Measurements from ENCODE around the gene EFCAB9. TPM values are rescaled to one million over a fixed set of nuclear protein-coding genes. Genes with fewer than 3 reads are reported as not detected.

EFCAB9 gene
- total and polyA plus RNA-seq, 2 donors = not detected

GRCh38 chr5:172216345-172216744 lies 22.4 kb downstream of the EFCAB9 start:
- no peak overlapping the region for H3K27ac ChIP-seq (ENCODE audit: low read depth in 1 of 2, low read length in 1 of 2)
- DNase-seq (ENCODE audit: low read depth in 6 of 9, low spot score in 9 of 9) = no peak
- peaks cover 7 to 19% of the 10 kb centered on the region in 2 donors for H3K36me3 ChIP-seq (ENCODE audit: control insufficient read depth in 2 of 2, insufficient read depth in 2 of 2, low read length in 1 of 2)
- H3K9me3 ChIP-seq (ENCODE audit: control insufficient read depth in 2 of 2, insufficient read depth in 1 of 2, low read length in 1 of 2) = no peaks in the 10 kb centered on the region
- 81% methylated on average over 3 of the region's 3 CpGs for WGBS
- H3K4me3 ChIP-seq (ENCODE audit: low read length in 2 of 2) = no peak overlapping the region
- H3K4me1 ChIP-seq (ENCODE audit: control insufficient read depth in 2 of 2, insufficient read depth in 2 of 2, low read length in 2 of 2) = no peaks in the 10 kb centered on the region
- H3K27me3 ChIP-seq (ENCODE audit: control insufficient read depth in 2 of 2, insufficient read depth in 1 of 2, low read length in 1 of 2) = no peaks in the 10 kb centered on the region

- no peaks in the 10 kb centered on the region for H3K27me3 ChIP-seq (ENCODE audit: control insufficient read depth in 2 of 2, insufficient read depth in 1 of 2, low read length in 1 of 2)
- no peak for DNase-seq (ENCODE audit: low read depth in 6 of 9, low spot score in 9 of 9)
- H3K4me3 ChIP-seq (ENCODE audit: low read length in 2 of 2) = no peak overlapping the region
- WGBS = 76% methylated on average over 2 of the region's 2 CpGs
- peaks cover 5% of the 10 kb centered on the region in 2 donors for H3K36me3 ChIP-seq (ENCODE audit: control insufficient read depth in 2 of 2, insufficient read depth in 2 of 2, low read length in 1 of 2)
- H3K27ac ChIP-seq (ENCODE audit: low read depth in 1 of 2, low read length in 1 of 2) = no peak overlapping the region
- H3K9me3 ChIP-seq (ENCODE audit: control insufficient read depth in 2 of 2, insufficient read depth in 1 of 2, low read length in 1 of 2) = no peaks in the 10 kb centered on the region
- H3K4me1 ChIP-seq (ENCODE audit: control insufficient read depth in 2 of 2, insufficient read depth in 2 of 2, low read length in 2 of 2) = no peaks in the 10 kb centered on the region
Measured at GRCh38 chr5:172219296-172219695, 25.3 kb downstream of the EFCAB9 start.

DNA sequence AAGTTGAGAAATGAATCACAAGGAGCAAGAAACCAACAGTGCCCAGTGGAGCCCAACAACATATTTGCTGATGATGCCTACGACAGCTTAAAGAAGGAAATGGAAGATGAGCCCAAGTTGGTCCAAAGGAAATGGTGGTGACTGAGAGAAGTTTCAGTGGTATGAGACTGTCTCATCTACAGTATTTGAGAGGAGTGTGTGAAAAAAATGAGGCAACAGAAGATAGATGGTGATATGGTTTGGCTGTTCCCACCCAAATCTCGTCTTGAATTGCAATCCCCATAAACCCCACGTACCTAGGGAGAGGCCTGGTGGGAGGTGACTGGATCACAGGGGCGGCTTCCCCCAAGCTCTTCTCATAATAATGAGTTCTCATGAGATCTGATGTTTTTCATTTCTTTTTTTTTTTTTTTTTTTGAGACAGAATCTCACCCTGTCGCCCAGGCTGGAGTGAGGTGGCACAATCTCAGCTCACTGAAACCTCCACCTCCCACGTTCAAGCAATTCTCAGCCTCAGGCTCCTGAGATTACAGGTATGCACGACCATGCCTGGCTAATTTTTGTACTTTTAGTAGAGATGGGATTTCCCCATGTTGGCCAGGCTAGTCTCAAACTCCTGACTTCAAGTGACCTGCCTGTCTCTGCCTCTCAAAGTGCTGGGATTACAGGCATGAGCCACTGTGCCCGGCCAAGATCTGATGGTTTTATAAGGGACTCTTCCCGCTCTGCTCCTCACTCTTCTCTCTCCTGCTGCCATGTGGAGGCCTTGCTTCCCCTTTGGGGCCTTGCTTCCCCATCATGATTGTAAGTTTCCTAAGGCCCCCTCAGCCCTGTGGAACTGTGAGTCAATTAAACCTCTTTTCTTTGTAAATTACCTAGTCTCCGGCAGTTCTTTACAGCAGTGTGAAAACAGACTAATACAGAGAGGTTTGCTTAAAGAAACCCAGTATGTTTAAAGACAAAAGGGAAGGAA lies 30.2 kb downstream of the EFCAB9 start:
- DNase-seq (ENCODE audit: low read depth in 6 of 9, low spot score in 9 of 9) = no peak
- Histone ChIP-seq H3K27ac (ENCODE audit: low read depth in 1 of 2, low read length in 1 of 2) (no peak overlapping the region), H3K4me3 (ENCODE audit: low read length in 2 of 2) (no peak overlapping the region), H3K9me3 (ENCODE audit: control insufficient read depth in 2 of 2, insufficient read depth in 1 of 2, low read length in 1 of 2) (no peaks in the 10 kb centered on the region), H3K36me3 (ENCODE audit: control insufficient read depth in 2 of 2, insufficient read depth in 2 of 2, low read length in 1 of 2) (peaks cover 5% of the 10 kb centered on the region in 2 donors), H3K27me3 (ENCODE audit: control insufficient read depth in 2 of 2, insufficient read depth in 1 of 2, low read length in 1 of 2) (no peaks in the 10 kb centered on the region), H3K4me1 (ENCODE audit: control insufficient read depth in 2 of 2, insufficient read depth in 2 of 2, low read length in 2 of 2) (no peaks in the 10 kb centered on the region)
- 96% methylated on average over 10 of the region's 10 CpGs for WGBS

DNA sequence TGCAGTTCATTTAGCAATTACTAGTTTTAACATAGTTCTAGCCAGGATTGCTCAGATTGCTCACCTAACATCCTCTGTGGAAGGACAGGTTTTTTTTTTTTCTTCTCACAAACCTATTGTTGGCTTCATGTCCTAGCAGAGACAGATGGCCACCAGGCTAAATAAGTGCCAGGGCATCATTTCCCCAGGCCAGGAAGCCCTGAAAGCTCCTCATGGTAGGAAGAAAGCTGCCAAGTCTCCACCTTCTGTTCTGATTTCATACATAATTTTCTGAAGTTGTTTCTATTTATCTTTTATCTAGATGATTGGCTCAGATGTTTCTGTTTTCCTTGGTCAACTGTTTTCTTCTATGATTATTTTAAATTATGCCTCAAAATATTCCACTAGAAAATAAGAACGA lies 31.0 kb downstream of the EFCAB9 start:
- H3K4me1 ChIP-seq (ENCODE audit: control insufficient read depth in 2 of 2, insufficient read depth in 2 of 2, low read length in 2 of 2) = no peaks in the 10 kb centered on the region
- H3K36me3 ChIP-seq (ENCODE audit: control insufficient read depth in 2 of 2, insufficient read depth in 2 of 2, low read length in 1 of 2) = peaks cover 3 to 5% of the 10 kb centered on the region in 2 donors
- H3K9me3 ChIP-seq (ENCODE audit: control insufficient read depth in 2 of 2, insufficient read depth in 1 of 2, low read length in 1 of 2) = no peaks in the 10 kb centered on the region
- no peak overlapping the region for H3K4me3 ChIP-seq (ENCODE audit: low read length in 2 of 2)
- 98% methylated on average over 1 of the region's 1 CpG for WGBS
- H3K27ac ChIP-seq (ENCODE audit: low read depth in 1 of 2, low read length in 1 of 2) = no peak overlapping the region
- no peak for DNase-seq (ENCODE audit: low read depth in 6 of 9, low spot score in 9 of 9)
- no peaks in the 10 kb centered on the region for H3K27me3 ChIP-seq (ENCODE audit: control insufficient read depth in 2 of 2, insufficient read depth in 1 of 2, low read length in 1 of 2)

DNA sequence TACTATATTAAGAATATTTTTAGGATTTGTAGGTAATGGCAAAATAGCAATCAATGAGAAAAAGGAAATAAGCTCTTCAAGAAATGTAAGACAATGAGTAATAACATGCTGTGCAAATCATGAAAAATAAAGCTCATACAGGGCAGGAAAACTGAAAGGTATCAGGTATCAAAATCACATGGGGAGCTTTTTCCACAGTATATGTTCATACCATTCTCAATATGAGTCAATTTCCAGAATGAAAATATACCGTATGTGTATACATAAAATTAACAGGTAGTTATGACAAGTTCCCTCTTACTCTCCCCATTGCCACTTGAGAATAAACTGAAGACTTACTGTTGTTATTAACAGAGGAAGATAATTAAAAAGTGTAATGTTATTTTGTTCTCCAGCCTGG lies 35.9 kb downstream of the EFCAB9 start:
- WGBS = 94% methylated on average over 1 of the region's 1 CpG
- DNase-seq (ENCODE audit: low read depth in 6 of 9, low spot score in 9 of 9) = no peak
- H3K4me3 ChIP-seq (ENCODE audit: low read length in 2 of 2) = no peak overlapping the region
- H3K9me3 ChIP-seq (ENCODE audit: control insufficient read depth in 2 of 2, insufficient read depth in 1 of 2, low read length in 1 of 2) = no peaks in the 10 kb centered on the region
- peaks cover 4 to 21% of the 10 kb centered on the region in 2 donors for H3K36me3 ChIP-seq (ENCODE audit: control insufficient read depth in 2 of 2, insufficient read depth in 2 of 2, low read length in 1 of 2)
- H3K4me1 ChIP-seq (ENCODE audit: control insufficient read depth in 2 of 2, insufficient read depth in 2 of 2, low read length in 2 of 2) = no peaks in the 10 kb centered on the region
- no peak overlapping the region for H3K27ac ChIP-seq (ENCODE audit: low read depth in 1 of 2, low read length in 1 of 2)
- H3K27me3 ChIP-seq (ENCODE audit: control insufficient read depth in 2 of 2, insufficient read depth in 1 of 2, low read length in 1 of 2) = no peaks in the 10 kb centered on the region

DNA sequence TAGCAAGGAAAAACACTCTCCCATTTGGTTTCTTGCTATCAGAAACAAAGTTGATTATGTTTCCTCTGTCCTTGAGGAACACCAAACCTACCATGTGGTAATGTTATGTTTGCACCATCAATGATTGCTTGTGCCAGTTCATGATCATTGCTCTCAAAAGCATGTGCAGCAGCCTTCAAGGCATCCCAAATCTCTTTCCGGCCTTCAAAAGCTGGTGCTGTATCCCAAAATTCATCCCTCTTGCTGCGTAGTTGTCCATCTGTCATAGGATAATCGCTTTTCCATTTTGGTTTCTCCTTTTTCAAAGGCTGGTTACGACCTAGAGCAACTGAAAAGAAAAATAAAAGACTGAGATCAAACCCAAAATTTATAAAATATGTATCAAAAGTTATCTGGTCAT lies 40.1 kb downstream of the EFCAB9 start:
- Histone ChIP-seq H3K27ac (ENCODE audit: low read depth in 1 of 2, low read length in 1 of 2) (no peak overlapping the region), H3K4me3 (ENCODE audit: low read length in 2 of 2) (no peak overlapping the region), H3K9me3 (ENCODE audit: control insufficient read depth in 2 of 2, insufficient read depth in 1 of 2, low read length in 1 of 2) (no peaks in the 10 kb centered on the region), H3K27me3 (ENCODE audit: control insufficient read depth in 2 of 2, insufficient read depth in 1 of 2, low read length in 1 of 2) (no peaks in the 10 kb centered on the region), H3K4me1 (ENCODE audit: control insufficient read depth in 2 of 2, insufficient read depth in 2 of 2, low read length in 2 of 2) (no peaks in the 10 kb centered on the region), H3K36me3 (ENCODE audit: control insufficient read depth in 2 of 2, insufficient read depth in 2 of 2, low read length in 1 of 2) (peaks cover 4 to 16% of the 10 kb centered on the region in 2 donors)
- 97% methylated on average over 4 of the region's 4 CpGs for WGBS
- DNase-seq (ENCODE audit: low read depth in 6 of 9, low spot score in 9 of 9) = no peak

DNA sequence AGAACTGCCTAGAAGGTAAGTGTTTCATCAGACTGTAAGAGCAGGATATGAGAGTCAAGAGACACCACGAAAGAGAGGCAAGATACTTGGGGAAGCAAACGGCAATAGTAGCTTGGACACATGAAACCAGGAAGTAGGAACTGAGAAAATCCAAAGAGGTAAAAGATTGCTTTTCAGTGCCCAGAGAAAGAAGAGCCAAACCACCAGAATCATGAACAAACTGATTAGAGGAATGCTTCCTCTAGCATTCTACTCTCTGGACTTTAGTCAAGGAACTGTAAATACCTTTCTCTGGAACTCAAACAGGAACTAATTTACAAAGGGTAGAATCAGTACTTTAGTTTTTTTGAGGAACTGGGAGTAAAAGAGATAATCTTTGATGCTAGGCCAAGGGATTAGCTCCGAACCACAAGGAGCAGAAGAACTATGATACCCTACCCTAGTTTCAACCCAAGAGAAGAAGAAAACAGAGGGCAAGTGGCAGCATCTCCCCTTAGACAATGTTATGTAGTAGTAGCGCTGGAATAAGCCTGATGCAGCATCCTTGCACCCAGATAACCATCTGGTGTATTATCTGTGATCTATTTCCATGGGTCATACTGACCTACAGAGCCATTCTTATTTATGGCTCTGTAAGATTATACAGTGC lies 41.3 kb downstream of the EFCAB9 start:
- Histone ChIP-seq H3K4me3 (ENCODE audit: low read length in 2 of 2) (no peak overlapping the region), H3K27ac (ENCODE audit: low read depth in 1 of 2, low read length in 1 of 2) (no peak overlapping the region), H3K36me3 (ENCODE audit: control insufficient read depth in 2 of 2, insufficient read depth in 2 of 2, low read length in 1 of 2) (peaks cover 4 to 16% of the 10 kb centered on the region in 2 donors), H3K4me1 (ENCODE audit: control insufficient read depth in 2 of 2, insufficient read depth in 2 of 2, low read length in 2 of 2) (no peaks in the 10 kb centered on the region), H3K27me3 (ENCODE audit: control insufficient read depth in 2 of 2, insufficient read depth in 1 of 2, low read length in 1 of 2) (no peaks in the 10 kb centered on the region), H3K9me3 (ENCODE audit: control insufficient read depth in 2 of 2, insufficient read depth in 1 of 2, low read length in 1 of 2) (no peaks in the 10 kb centered on the region)
- 66% methylated on average over 4 of the region's 4 CpGs for WGBS
- DNase-seq (ENCODE audit: low read depth in 6 of 9, low spot score in 9 of 9) = no peak

DNA sequence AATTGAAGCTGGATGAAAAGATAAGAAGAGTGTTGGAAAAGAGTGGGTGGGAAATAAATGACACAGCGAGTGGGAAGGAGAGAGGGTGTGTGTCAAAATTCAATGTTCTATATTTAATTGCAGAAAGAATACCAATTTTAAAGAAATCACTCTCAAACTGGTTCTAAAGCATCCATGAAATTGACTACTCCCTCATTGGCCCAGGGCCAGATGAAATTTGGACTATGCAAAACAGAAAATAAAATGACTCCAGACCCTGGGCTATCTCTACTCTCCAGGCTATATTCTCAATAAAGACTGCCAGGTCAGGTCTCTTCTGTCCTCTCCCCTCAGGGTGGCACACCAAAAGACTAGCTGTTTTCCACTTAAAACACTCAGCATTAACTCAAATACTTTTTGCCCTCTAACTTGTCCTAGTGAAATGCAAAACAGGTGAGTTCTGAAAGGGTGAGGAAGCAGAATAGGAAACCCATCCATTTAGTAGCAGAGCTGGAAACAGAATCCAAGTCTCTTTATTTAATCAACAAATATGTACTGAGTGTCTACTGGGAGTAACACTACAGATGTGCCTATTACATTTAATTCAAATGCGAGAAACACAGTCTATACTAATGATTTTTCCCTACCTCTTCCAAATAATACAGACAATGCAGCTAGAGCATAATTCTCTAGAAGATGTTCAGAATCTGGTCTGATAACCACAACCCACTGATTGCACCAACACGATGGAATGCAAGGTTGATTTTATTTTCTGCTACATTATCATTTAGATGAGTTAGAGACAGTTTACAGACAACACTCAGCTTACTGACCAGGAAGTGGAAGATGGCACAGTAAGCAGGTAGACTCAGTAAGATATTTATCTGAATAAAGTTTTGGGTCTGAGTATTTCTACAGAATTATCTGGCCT lies 42.1 kb downstream of the EFCAB9 start:
- H3K27me3 ChIP-seq (ENCODE audit: control insufficient read depth in 2 of 2, insufficient read depth in 1 of 2, low read length in 1 of 2) = no peaks in the 10 kb centered on the region
- DNase-seq (ENCODE audit: low read depth in 6 of 9, low spot score in 9 of 9) = no peak
- no peaks in the 10 kb centered on the region for H3K9me3 ChIP-seq (ENCODE audit: control insufficient read depth in 2 of 2, insufficient read depth in 1 of 2, low read length in 1 of 2)
- H3K27ac ChIP-seq (ENCODE audit: low read depth in 1 of 2, low read length in 1 of 2) = no peak overlapping the region
- no peak overlapping the region for H3K4me3 ChIP-seq (ENCODE audit: low read length in 2 of 2)
- peaks cover 4 to 14% of the 10 kb centered on the region in 2 donors for H3K36me3 ChIP-seq (ENCODE audit: control insufficient read depth in 2 of 2, insufficient read depth in 2 of 2, low read length in 1 of 2)
- H3K4me1 ChIP-seq (ENCODE audit: control insufficient read depth in 2 of 2, insufficient read depth in 2 of 2, low read length in 2 of 2) = no peaks in the 10 kb centered on the region
- 93% methylated on average over 3 of the region's 3 CpGs for WGBS

Data from thymus (tissue), 11 donors.